Fibroblast of pulmonary artery (primary cell): ENCODE data around the gene CPT1C.
A peak's percentile ranks its signal among the peaks of the same experiment; 100 is the strongest.

Experiments used
- DNase-seq: peaks from one replicate; pipeline ENCODE4 v3.0.0-alpha.2; 2010; ENCODE audit warnings: low read depth
- H3K4me3 ChIP-seq: replicated peaks from 2 replicates; pipeline ENCODE4 v1.5.1; 2011; ENCODE audit warnings: low read depth, mild to moderate bottlenecking, control low read depth, low read length, moderate library complexity
- CTCF ChIP-seq: IDR thresholded peaks from 2 replicates; pipeline ENCODE4 v1.5.1; 2011; ENCODE audit warnings: mild to moderate bottlenecking, control low read depth, low read length, inconsistent platforms; ENCODE audit errors: missing control alignments

CPT1C gene

GRCh38 chr19:49690656-49691242, at the start of gene CPT1C:
Gene CPT1C (plus strand): TSS chr19:49691116. CDS start chr19:49692253, 1,137 bp downstream.
- H3K4me3 ChIP-seq: peak within 1 kb of the TSS; percentile 55
- TF ChIP-seq CTCF: no peak
- DNase-seq: peak; percentile 71

GRCh38 chr19:49641688-49642491, 49.0 kb upstream of the CPT1C start, which contains the start of gene SCAF1:
Gene SCAF1 (plus strand): TSS chr19:49642209. CDS start chr19:49645027, 2,818 bp downstream.
- peak within 1 kb of the TSS; percentile 85 for H3K4me3 ChIP-seq
- TF ChIP-seq CTCF: no peak
- DNase-seq: peak; percentile 100

- no peak for DNase-seq
- peak overlapping the region; percentile 85 for H3K4me3 ChIP-seq
- TF ChIP-seq CTCF: no peak
These were observed 48.4 kb upstream of the CPT1C start for GRCh38 chr19:49642492-49643035.

GRCh38 chr19:49643466-49643865, 47.5 kb upstream of the CPT1C start:
- no peak for TF ChIP-seq CTCF
- no peak for DNase-seq
- H3K4me3 ChIP-seq: peak overlapping the region; percentile 20

GRCh38 chr19:49645592-49645991, 45.3 kb upstream of the CPT1C start:
- DNase-seq: no peak
- H3K4me3 ChIP-seq: no peak overlapping the region
- no peak for TF ChIP-seq CTCF

GRCh38 chr19:49645995-49646394, 44.9 kb upstream of the CPT1C start:
- DNase-seq: no peak

More at GRCh38 chr19:49645995-49646394, 44.9 kb upstream of the CPT1C start:
- no peak for TF ChIP-seq CTCF
- H3K4me3 ChIP-seq: no peak overlapping the region
